Liver (tissue), 9 donors: Measurements from ENCODE around the gene FOXO3. TPM values are rescaled to one million over a fixed set of nuclear protein-coding genes. Genes with fewer than 3 reads are reported as not detected.

Source experiments
- DNase-seq: peaks from one replicate; pipeline ENCODE4 v3.0.0-alpha.2; 2017; ENCODE audit warnings: low spot score
- H3K27ac ChIP-seq, 2 donors: one replicate each; pipeline ENCODE4 v1.7.0; 2013; ENCODE audit warnings: inconsistent platforms in 2 of 2, low read length in 2 of 2, control low read depth in 1 of 2, low read depth in 1 of 2, mild to moderate bottlenecking in 1 of 2
- H3K27me3 ChIP-seq, 4 donors: one replicate each; pipeline versions ENCODE4 v1.6.1 to v1.7.0; 2013; ENCODE audit warnings: low read length in 3 of 4, inconsistent platforms in 1 of 4, mild to moderate bottlenecking in 1 of 4, moderate library complexity in 1 of 4; ENCODE audit not compliant: control insufficient read depth in 4 of 4, insufficient read depth in 4 of 4
- H3K36me3 ChIP-seq, 4 donors: one replicate each; pipeline versions ENCODE4 v1.6.1 to v1.7.0; 2013; ENCODE audit warnings: low read length in 3 of 4, mild to moderate bottlenecking in 3 of 4, low read depth in 1 of 4, moderate library complexity in 1 of 4; ENCODE audit not compliant: control insufficient read depth in 4 of 4, insufficient read depth in 3 of 4
- H3K4me1 ChIP-seq, 4 donors: one replicate each; pipeline versions ENCODE4 v1.6.1 to v1.7.0; 2013; ENCODE audit warnings: low read length in 3 of 4, mild to moderate bottlenecking in 3 of 4, moderate library complexity in 1 of 4; ENCODE audit not compliant: control insufficient read depth in 4 of 4, insufficient read depth in 4 of 4
- H3K4me3 ChIP-seq, 3 donors: one replicate each; pipeline versions ENCODE4 v1.6.1 to v1.7.0; 2013; ENCODE audit warnings: low read length in 3 of 3, control low read depth in 1 of 3, low read depth in 1 of 3, mild to moderate bottlenecking in 1 of 3
- H3K9ac ChIP-seq, 2 donors: one replicate each; pipeline ENCODE4 v1.7.0; 2013; ENCODE audit warnings: low read length in 2 of 2, mild to moderate bottlenecking in 2 of 2, moderate library complexity in 2 of 2, control low read depth in 1 of 2, low read depth in 1 of 2
- H3K9me3 ChIP-seq, 4 donors: one replicate each; pipeline versions ENCODE4 v1.6.1 to v1.7.0; 2013; ENCODE audit warnings: low read length in 3 of 4; ENCODE audit not compliant: control insufficient read depth in 4 of 4
- EGR1 ChIP-seq, 2 donors: IDR thresholded peaks; 2 replicates each; pipeline ENCODE4 v1.6.1; 2016 to 2018; ENCODE audit warnings: antibody characterized with exemption in 2 of 2, low read depth in 2 of 2
- FOXA1 ChIP-seq: IDR thresholded peaks from 2 replicates; pipeline ENCODE4 v1.6.1; 2016; ENCODE audit warnings: antibody characterized with exemption
- FOXA2 ChIP-seq: IDR thresholded peaks from 2 replicates; pipeline ENCODE4 v1.6.1; 2016; ENCODE audit warnings: antibody characterized with exemption
- GABPA ChIP-seq, 2 donors: IDR thresholded peaks in 1 of 2; conservative IDR thresholded peaks in 1 of 2; 2 replicates each; pipeline ENCODE4 v1.6.1; 2016; ENCODE audit warnings: antibody characterized with exemption in 2 of 2, mild to moderate bottlenecking in 1 of 2, moderate library complexity in 1 of 2
- HNF4A ChIP-seq, 2 donors: conservative IDR thresholded peaks; 2 replicates each; pipeline ENCODE4 v1.6.1; 2016; ENCODE audit warnings: antibody characterized with exemption in 2 of 2, mild to moderate bottlenecking in 2 of 2
- JUND ChIP-seq, 2 donors: IDR thresholded peaks; 2 replicates each; pipeline ENCODE4 v1.6.1; 2016; ENCODE audit warnings: antibody characterized with exemption in 2 of 2
- NR2F2 ChIP-seq: IDR thresholded peaks from 2 replicates; pipeline ENCODE4 v1.6.1; 2016; ENCODE audit warnings: antibody characterized with exemption
- RAD21 ChIP-seq, 2 donors: IDR thresholded peaks; 2 replicates each; pipeline ENCODE4 v1.6.1; 2016; ENCODE audit warnings: antibody characterized with exemption in 2 of 2, mild to moderate bottlenecking in 2 of 2
- RXRA ChIP-seq, 2 donors: IDR thresholded peaks; 2 replicates each; pipeline ENCODE4 v1.6.1; 2017 to 2018; ENCODE audit warnings: antibody characterized with exemption in 2 of 2, mild to moderate bottlenecking in 1 of 2
- TAF1 ChIP-seq: conservative IDR thresholded peaks from 2 replicates; pipeline ENCODE4 v1.6.1; 2016; ENCODE audit warnings: antibody characterized with exemption, mild to moderate bottlenecking
- YY1 ChIP-seq: IDR thresholded peaks from 2 replicates; pipeline ENCODE4 v1.6.1; 2016; ENCODE audit warnings: antibody characterized with exemption, mild to moderate bottlenecking
- WGBS: extraction: QIAGEN DNeasy Blood & Tissue Kit; methylation state at CpG from one replicate; pipeline ENCODE4 v1.1.7; 2013; 5-methylcytosine and 5-hydroxymethylcytosine counted together
- polyA plus RNA-seq, 2 donors: library from polyadenylated mRNA; stranded (reverse) in 1 of 2; unstranded in 1 of 2; fragments of 200-250 nt in 1 of 2; fragments of >200 nt in 1 of 2; fragmentation: Nextera tagmentation in 1 of 2; extraction: Ambion mirVana in 1 of 2; gene quantifications; one replicate each; pipeline versions ENCODE4 v1.2.1 to v1.2.3, GENCODE V29; 2013 to 2015
- total RNA-seq, 2 donors: library from RNA; depleted of rRNA; stranded (reverse); fragments of >200 nt; gene quantifications; one replicate each; pipeline ENCODE4 v1.2.3, GENCODE V29; 2014
- TF ChIP-seq, protein P1 (sequence below): IDR thresholded peaks from 2 replicates; pipeline ENCODE4 v1.6.1; 2016; ENCODE audit warnings: antibody characterized with exemption
- TF ChIP-seq, protein P2 (sequence below): IDR thresholded peaks from 2 replicates; pipeline ENCODE4 v1.6.1; 2016; ENCODE audit warnings: antibody characterized with exemption, mild to moderate bottlenecking
- TF ChIP-seq, protein P3 (sequence below): IDR thresholded peaks from 2 replicates; pipeline ENCODE4 v1.6.1; 2016; ENCODE audit warnings: antibody characterized with exemption
- TF ChIP-seq, protein P4 (sequence below): IDR thresholded peaks from 2 replicates; pipeline ENCODE4 v1.6.1; 2016; ENCODE audit warnings: antibody characterized with exemption
- TF ChIP-seq, protein P5 (sequence below): fragments of 150-350 bp; IDR thresholded peaks from 2 replicates; pipeline ENCODE4 v1.5.1; 2017; ENCODE audit warnings: improper control_type of control experiment, low read depth, low read length; ENCODE audit not compliant: missing input control
- donor health status: healthy.
- donor health status: healthy.
- donor health status: healthy.
- donor health status: healthy.
- donor health status: healthy.

Gene FOXO3
- total and polyA plus RNA-seq, 4 donors, result 6.0 to 72.2 (median 17.3) TPM

DNA sequence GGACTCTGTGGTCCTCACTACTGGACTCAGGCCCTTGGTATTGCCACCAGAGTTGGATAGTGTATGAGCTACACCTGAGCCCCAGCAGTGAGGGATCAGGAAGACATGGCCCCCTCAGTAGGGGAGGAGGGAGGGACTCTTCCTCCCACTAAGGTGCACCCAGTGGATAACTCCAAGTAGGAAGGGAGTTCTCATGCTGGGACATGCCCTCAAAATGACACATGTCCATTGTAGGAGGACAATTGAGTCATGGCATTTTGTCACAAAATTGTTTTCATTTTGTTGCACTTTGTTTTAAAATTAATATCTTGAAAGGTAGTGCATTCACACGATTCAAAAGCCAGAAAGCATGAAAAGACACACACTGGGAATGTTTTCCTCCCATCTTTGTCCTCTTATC, 127.2 kb downstream of the FOXO3 start:
- WGBS, result 95% methylated on average over 1 of the region's 1 CpG
- TF ChIP-seq JUND (IDR thresholded peaks at IDR 0.05) (no peak), RAD21 (IDR thresholded peaks at IDR 0.05) (no peak), TAF1 (no peak), HNF4A (conservative IDR thresholded peaks at IDR 0.05) (no peak), FOXA1 (no peak), YY1 (no peak), FOXA2 (no peak), NR2F2 (no peak), EGR1 (IDR thresholded peaks at IDR 0.05; ENCODE audit: low read depth in 2 of 2) (no peak), RXRA (IDR thresholded peaks at IDR 0.05) (no peak), GABPA (IDR thresholded peaks at IDR 0.05 in 1 of 2, conservative IDR thresholded peaks at IDR 0.05 in 1 of 2) (no peak)
- TF ChIP-seq, protein P1, sequence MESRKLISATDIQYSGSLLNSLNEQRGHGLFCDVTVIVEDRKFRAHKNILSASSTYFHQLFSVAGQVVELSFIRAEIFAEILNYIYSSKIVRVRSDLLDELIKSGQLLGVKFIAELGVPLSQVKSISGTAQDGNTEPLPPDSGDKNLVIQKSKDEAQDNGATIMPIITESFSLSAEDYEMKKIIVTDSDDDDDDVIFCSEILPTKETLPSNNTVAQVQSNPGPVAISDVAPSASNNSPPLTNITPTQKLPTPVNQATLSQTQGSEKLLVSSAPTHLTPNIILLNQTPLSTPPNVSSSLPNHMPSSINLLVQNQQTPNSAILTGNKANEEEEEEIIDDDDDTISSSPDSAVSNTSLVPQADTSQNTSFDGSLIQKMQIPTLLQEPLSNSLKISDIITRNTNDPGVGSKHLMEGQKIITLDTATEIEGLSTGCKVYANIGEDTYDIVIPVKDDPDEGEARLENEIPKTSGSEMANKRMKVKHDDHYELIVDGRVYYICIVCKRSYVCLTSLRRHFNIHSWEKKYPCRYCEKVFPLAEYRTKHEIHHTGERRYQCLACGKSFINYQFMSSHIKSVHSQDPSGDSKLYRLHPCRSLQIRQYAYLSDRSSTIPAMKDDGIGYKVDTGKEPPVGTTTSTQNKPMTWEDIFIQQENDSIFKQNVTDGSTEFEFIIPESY, result no peak
- TF ChIP-seq, protein P2, sequence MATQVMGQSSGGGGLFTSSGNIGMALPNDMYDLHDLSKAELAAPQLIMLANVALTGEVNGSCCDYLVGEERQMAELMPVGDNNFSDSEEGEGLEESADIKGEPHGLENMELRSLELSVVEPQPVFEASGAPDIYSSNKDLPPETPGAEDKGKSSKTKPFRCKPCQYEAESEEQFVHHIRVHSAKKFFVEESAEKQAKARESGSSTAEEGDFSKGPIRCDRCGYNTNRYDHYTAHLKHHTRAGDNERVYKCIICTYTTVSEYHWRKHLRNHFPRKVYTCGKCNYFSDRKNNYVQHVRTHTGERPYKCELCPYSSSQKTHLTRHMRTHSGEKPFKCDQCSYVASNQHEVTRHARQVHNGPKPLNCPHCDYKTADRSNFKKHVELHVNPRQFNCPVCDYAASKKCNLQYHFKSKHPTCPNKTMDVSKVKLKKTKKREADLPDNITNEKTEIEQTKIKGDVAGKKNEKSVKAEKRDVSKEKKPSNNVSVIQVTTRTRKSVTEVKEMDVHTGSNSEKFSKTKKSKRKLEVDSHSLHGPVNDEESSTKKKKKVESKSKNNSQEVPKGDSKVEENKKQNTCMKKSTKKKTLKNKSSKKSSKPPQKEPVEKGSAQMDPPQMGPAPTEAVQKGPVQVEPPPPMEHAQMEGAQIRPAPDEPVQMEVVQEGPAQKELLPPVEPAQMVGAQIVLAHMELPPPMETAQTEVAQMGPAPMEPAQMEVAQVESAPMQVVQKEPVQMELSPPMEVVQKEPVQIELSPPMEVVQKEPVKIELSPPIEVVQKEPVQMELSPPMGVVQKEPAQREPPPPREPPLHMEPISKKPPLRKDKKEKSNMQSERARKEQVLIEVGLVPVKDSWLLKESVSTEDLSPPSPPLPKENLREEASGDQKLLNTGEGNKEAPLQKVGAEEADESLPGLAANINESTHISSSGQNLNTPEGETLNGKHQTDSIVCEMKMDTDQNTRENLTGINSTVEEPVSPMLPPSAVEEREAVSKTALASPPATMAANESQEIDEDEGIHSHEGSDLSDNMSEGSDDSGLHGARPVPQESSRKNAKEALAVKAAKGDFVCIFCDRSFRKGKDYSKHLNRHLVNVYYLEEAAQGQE, result no peak
- TF ChIP-seq, protein P3, sequence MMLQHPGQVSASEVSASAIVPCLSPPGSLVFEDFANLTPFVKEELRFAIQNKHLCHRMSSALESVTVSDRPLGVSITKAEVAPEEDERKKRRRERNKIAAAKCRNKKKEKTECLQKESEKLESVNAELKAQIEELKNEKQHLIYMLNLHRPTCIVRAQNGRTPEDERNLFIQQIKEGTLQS, result no peak
- TF ChIP-seq, protein P4, sequence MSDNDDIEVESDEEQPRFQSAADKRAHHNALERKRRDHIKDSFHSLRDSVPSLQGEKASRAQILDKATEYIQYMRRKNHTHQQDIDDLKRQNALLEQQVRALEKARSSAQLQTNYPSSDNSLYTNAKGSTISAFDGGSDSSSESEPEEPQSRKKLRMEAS, result no peak
- TF ChIP-seq, protein P5, sequence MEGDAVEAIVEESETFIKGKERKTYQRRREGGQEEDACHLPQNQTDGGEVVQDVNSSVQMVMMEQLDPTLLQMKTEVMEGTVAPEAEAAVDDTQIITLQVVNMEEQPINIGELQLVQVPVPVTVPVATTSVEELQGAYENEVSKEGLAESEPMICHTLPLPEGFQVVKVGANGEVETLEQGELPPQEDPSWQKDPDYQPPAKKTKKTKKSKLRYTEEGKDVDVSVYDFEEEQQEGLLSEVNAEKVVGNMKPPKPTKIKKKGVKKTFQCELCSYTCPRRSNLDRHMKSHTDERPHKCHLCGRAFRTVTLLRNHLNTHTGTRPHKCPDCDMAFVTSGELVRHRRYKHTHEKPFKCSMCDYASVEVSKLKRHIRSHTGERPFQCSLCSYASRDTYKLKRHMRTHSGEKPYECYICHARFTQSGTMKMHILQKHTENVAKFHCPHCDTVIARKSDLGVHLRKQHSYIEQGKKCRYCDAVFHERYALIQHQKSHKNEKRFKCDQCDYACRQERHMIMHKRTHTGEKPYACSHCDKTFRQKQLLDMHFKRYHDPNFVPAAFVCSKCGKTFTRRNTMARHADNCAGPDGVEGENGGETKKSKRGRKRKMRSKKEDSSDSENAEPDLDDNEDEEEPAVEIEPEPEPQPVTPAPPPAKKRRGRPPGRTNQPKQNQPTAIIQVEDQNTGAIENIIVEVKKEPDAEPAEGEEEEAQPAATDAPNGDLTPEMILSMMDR, result no peak
- H3K9me3 ChIP-seq, result no peaks in the 10 kb centered on the region
- no peak overlapping the region for H3K9ac ChIP-seq
- H3K4me1 ChIP-seq, result peaks cover 5 to 21% (median 11%) of the 10 kb centered on the region in 4 donors
- no peak overlapping the region for H3K27ac ChIP-seq
- no peaks in the 10 kb centered on the region for H3K27me3 ChIP-seq
- H3K36me3 ChIP-seq, result peaks cover 0 to 8% (median 4%) of the 10 kb centered on the region in 4 donors
- DNase-seq, result no peak
- H3K4me3 ChIP-seq, result no peak overlapping the region
